NOMO-1 (cell line): Measurements from ENCODE around the gene SFXN5.
A peak's percentile ranks its signal among the peaks of the same experiment; 100 is the strongest.
"Not testable (repeated sequence)": the region's sequence is repeated elsewhere in the genome, so short reads cannot be mapped to it uniquely, and the experiment has no call there.

Experiments
- DNase-seq, 2 experiments: peaks; one replicate each; lab custom pipeline; 2025; ENCODE audit not compliant: unreplicated experiment in 2 of 2; lab: John Stamatoyannopoulos, UW

The SFXN5 gene

GRCh38 chr2:73071360-73072128, at the start of gene SFXN5:
Gene SFXN5, minus strand, starts transcription at chr2:73071712. Its CDS starts 7 bp downstream, at chr2:73071705.
- DNase-seq: peak; percentile 94 to 96

- DNase-seq: not testable (repeated sequence)
Observed at GRCh38 chr2:73119611-73120239, 48.2 kb upstream of the SFXN5 start.

- no peak for DNase-seq
Observed at GRCh38 chr2:73117441-73117840, 45.9 kb upstream of the SFXN5 start.

- DNase-seq: no peak
Observed at GRCh38 chr2:73116182-73116960, 44.9 kb upstream of the SFXN5 start.

- no peak for DNase-seq
Observed at GRCh38 chr2:73114273-73114867, 42.9 kb upstream of the SFXN5 start.

GRCh38 chr2:73112913-73113854, 41.7 kb upstream of the SFXN5 start, which contains the start of gene RAB11FIP5:
Gene RAB11FIP5, minus strand, starts transcription at chr2:73112948. Its CDS starts 171 bp downstream, at chr2:73112777.
- peak; percentile 25 to 40 for DNase-seq

- DNase-seq: peak; percentile 15 to 23
Observed at GRCh38 chr2:73112026-73112912, 40.8 kb upstream of the SFXN5 start.

GRCh38 chr2:73111073-73112025, 39.8 kb upstream of the SFXN5 start:
- DNase-seq: peak; percentile 8 to 34

GRCh38 chr2:73110168-73111072, 38.9 kb upstream of the SFXN5 start:
- DNase-seq: no peak

GRCh38 chr2:73109431-73110167, 38.1 kb upstream of the SFXN5 start:
- DNase-seq: no peak

GRCh38 chr2:73107211-73107926, 35.9 kb upstream of the SFXN5 start:
- no peak for DNase-seq

GRCh38 chr2:73106791-73107190, 35.3 kb upstream of the SFXN5 start:
- no peak for DNase-seq

- DNase-seq: no peak
Observed at GRCh38 chr2:73105511-73105971, 34.0 kb upstream of the SFXN5 start.

GRCh38 chr2:73104933-73105332, 33.4 kb upstream of the SFXN5 start:
- DNase-seq: no peak

- DNase-seq: no peak
Observed at GRCh38 chr2:73103018-73103542, 31.6 kb upstream of the SFXN5 start.
